Ishikawa (cell line): ENCODE data around the gene LCT.

ENCODE experiments used
- CEBPB ChIP-seq: IDR thresholded peaks from 2 replicates; pipeline ENCODE4 v1.6.1; 2012
- CREB1 ChIP-seq: IDR thresholded peaks from 2 replicates; pipeline ENCODE4 v1.6.1; 2012; ENCODE audit warnings: low read depth
- EGR1 ChIP-seq: IDR thresholded peaks from 2 replicates; pipeline ENCODE4 v1.6.1; 2012
- EP300 ChIP-seq: IDR thresholded peaks from 2 replicates; pipeline ENCODE4 v1.6.1; 2012; ENCODE audit warnings: borderline replicate concordance
- FOXM1 ChIP-seq: IDR thresholded peaks from 2 replicates; pipeline ENCODE4 v1.6.1; 2012; ENCODE audit warnings: low read depth, borderline replicate concordance
- NFIC ChIP-seq: IDR thresholded peaks from 2 replicates; pipeline ENCODE4 v1.6.1; 2012
- RAD21 ChIP-seq: IDR thresholded peaks from 2 replicates; pipeline ENCODE4 v1.6.1; 2012; ENCODE audit warnings: low read depth
- REST ChIP-seq: IDR thresholded peaks from 2 replicates; pipeline ENCODE4 v1.6.1; 2012; ENCODE audit warnings: low read depth, mild to moderate bottlenecking
- TAF1 ChIP-seq: IDR thresholded peaks from 2 replicates; pipeline ENCODE4 v1.6.1; 2012; ENCODE audit warnings: low read depth, mild to moderate bottlenecking
- TCF12 ChIP-seq: IDR thresholded peaks from 2 replicates; pipeline ENCODE4 v1.6.1; 2012; ENCODE audit warnings: low read depth
- TEAD4 ChIP-seq: IDR thresholded peaks from 2 replicates; pipeline ENCODE4 v1.6.1; 2012
- YY1 ChIP-seq: IDR thresholded peaks from 2 replicates; pipeline ENCODE4 v1.6.1; 2012; ENCODE audit warnings: low read depth
- ZBTB7A ChIP-seq: IDR thresholded peaks from 2 replicates; pipeline ENCODE4 v1.6.1; 2012; ENCODE audit warnings: low read depth
- TF ChIP-seq, protein P1 (sequence below): IDR thresholded peaks from 2 replicates; pipeline ENCODE4 v1.6.1; 2012
- TF ChIP-seq, protein P2 (sequence below): IDR thresholded peaks from 2 replicates; pipeline ENCODE4 v1.6.1; 2012

The LCT gene

DNA sequence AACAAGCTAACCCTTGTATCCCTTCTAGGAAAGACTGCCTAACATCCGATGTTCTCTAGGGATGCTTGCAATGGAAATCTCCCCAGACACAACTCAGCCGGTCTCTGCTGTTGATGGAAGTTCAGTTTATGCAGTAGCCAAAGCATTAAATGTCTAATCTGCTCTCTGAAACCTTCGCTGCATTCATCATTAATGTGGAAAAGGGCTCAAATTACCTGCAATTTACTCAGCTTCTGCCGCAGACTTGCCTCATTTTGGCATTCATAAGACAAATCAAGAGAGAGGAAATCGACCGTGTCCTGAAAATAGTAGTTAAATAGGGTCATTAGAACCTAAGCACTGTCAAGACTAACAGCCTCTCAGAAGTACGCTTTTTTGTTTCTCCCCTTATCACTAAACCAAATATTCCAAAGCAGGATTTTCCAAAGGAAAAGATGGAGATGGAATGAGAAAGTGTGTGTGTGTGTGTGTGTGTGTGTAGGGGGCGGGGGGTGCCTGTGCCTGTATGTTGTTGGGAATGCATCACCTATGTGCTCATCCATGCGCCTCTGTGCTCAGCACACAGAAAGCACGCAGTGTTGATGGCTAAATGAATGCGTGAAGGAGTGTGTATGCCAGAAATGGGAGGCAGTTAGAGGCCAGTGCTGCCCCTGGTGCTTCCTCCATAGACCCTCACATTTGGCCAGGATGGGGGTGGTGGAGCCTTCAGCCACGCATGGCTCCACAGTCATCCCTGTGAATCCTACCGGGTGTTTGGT lies 7.4 kb downstream of the LCT start:
- TF ChIP-seq RAD21: no peak
- no peak for TF ChIP-seq TCF12
- no peak for TF ChIP-seq CEBPB
- no peak for TF ChIP-seq NFIC
- TF ChIP-seq, protein P1, sequence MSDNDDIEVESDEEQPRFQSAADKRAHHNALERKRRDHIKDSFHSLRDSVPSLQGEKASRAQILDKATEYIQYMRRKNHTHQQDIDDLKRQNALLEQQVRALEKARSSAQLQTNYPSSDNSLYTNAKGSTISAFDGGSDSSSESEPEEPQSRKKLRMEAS: no peak
- TF ChIP-seq ZBTB7A: no peak
- TF ChIP-seq YY1: no peak
- TF ChIP-seq TEAD4: no peak
- no peak for TF ChIP-seq REST
- TF ChIP-seq, protein P2, sequence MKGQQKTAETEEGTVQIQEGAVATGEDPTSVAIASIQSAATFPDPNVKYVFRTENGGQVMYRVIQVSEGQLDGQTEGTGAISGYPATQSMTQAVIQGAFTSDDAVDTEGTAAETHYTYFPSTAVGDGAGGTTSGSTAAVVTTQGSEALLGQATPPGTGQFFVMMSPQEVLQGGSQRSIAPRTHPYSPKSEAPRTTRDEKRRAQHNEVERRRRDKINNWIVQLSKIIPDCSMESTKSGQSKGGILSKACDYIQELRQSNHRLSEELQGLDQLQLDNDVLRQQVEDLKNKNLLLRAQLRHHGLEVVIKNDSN: no peak
- no peak for TF ChIP-seq TAF1
- no peak for TF ChIP-seq CREB1
- no peak for TF ChIP-seq EGR1
- no peak for TF ChIP-seq EP300
- no peak for TF ChIP-seq FOXM1

DNA sequence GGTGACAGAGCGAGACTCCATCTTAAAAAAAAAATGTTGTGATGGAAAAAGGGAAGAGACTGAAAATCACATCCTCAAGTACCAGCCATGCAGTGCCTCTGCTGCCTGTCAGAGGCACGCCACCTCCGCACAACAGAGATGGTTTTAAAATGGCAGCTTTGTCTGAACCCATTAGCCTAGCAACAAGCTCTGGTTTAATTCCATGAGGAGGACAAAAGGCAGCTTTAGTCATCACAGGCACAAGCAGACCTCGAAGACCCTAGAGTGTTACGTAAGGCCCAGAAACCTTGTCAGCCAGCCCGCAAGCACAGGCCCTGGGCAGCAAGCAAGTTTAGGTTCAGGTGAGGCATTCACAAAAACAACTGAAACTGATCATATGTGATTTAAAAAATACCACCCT lies 10.4 kb downstream of the LCT start:
- no peak for TF ChIP-seq EP300
- TF ChIP-seq YY1: no peak
- TF ChIP-seq FOXM1: no peak
- TF ChIP-seq, protein P1: no peak
- TF ChIP-seq NFIC: no peak
- TF ChIP-seq EGR1: no peak
- TF ChIP-seq, protein P2: no peak
- TF ChIP-seq TEAD4: no peak
- TF ChIP-seq TAF1: no peak
- no peak for TF ChIP-seq ZBTB7A
- TF ChIP-seq CREB1: no peak
- no peak for TF ChIP-seq CEBPB

- TF ChIP-seq CEBPB (no peak), NFIC (no peak), ZBTB7A (no peak), YY1 (no peak), FOXM1 (no peak), EGR1 (no peak), RAD21 (no peak), EP300 (no peak), TEAD4 (no peak), REST (no peak)
- TF ChIP-seq, protein P1: no peak
Observed at GRCh38 chr2:135825550-135826176, 11.3 kb downstream of the LCT start.

GRCh38 chr2:135825131-135825530 lies 11.9 kb downstream of the LCT start:
- no peak for TF ChIP-seq YY1
- TF ChIP-seq CEBPB: no peak

DNA sequence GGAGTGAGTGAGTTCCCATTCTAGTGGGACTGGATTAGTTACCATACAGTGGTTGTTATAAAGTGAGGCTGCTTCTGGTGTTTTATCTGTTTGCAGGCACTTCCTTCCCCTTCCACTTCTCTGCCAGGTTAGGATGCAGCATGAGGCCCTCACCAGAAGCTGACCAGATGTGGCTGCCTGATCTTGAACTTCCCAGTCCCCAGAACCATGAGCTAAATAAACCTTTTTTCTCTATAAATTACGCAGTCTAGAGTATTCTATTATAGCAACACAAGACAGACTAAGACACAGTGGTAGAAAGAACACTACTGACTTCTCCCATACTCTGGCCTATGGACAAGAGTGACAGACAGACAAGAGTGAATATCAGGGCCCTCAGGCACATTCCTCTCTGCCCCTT lies 14.1 kb downstream of the LCT start:
- TF ChIP-seq CEBPB: no peak
- TF ChIP-seq YY1: no peak
- TF ChIP-seq NFIC: no peak
- TF ChIP-seq EP300: no peak
- TF ChIP-seq TAF1: no peak
- TF ChIP-seq, protein P1: no peak
- no peak for TF ChIP-seq CREB1
- TF ChIP-seq TCF12: no peak
- no peak for TF ChIP-seq FOXM1
- TF ChIP-seq TEAD4: no peak
- TF ChIP-seq EGR1: no peak
- TF ChIP-seq RAD21: no peak
- no peak for TF ChIP-seq REST
- TF ChIP-seq ZBTB7A: no peak
- TF ChIP-seq, protein P2: no peak
